Measurements from ENCODE around the gene ASPRV1.

GRCh38 chr2:69957965-69958364, 3.5 kb downstream of the ASPRV1 start:
- TF ChIP-seq CTCF (IDR thresholded peaks at IDR 0.05), result no peak
- no peak for TF ChIP-seq POLR2AphosphoS5 (IDR thresholded peaks at IDR 0.05)

Measured in transverse colon (tissue), 4 donors.